GM12878 (cell line): Measurements from ENCODE around the gene MEGF11. TPM values are rescaled to one million over a fixed set of nuclear protein-coding genes. Genes with fewer than 3 reads are reported as not detected.

Experiments
- ATAC-seq: fragments of 200-7000 bp; cut with Tn5 transposase; 3 replicates; pipeline ENCODE4 v1.9.1; 2020; ENCODE audit warnings: mild to moderate bottlenecking, moderate library complexity
- BruUV-seq: library from RNA; stranded (reverse); fragments of 400-500 nt; replicated peaks from 2 replicates; lab custom pipeline; 2021; lab: Mats Ljungman, UMichigan
- CTCF ChIA-PET: fragments of 300-600 bp; sonication (Branson Sonifier 250); formaldehyde crosslinking; extraction: SDS; loops from one replicate; lab custom pipeline; 2021; ENCODE audit warnings: inconsistent platforms; lab: Yijun Ruan, JAX
- POLR2A ChIA-PET: fragments of 350-600 bp; formaldehyde crosslinking; extraction: SDS; loops from one replicate; lab custom pipeline; 2021; ENCODE audit warnings: inconsistent platforms; lab: Charles Lee
- RAD21 ChIA-PET: fragments of 300-600 bp; sonication (Branson Sonifier 250); formaldehyde crosslinking; loops from one replicate; lab custom pipeline; 2023; ENCODE audit warnings: antibody characterized with exemption; ENCODE audit not compliant: unreplicated experiment; lab: Charles Lee
- SMC1A ChIA-PET: fragments of 300-600 bp; sonication (Branson Sonifier 250); formaldehyde crosslinking; loops from one replicate; lab custom pipeline; 2023; ENCODE audit not compliant: unreplicated experiment, uncharacterized antibody; lab: Charles Lee
- DNase-seq: peaks from one replicate; pipeline ENCODE4 v3.0.0-alpha.2; 2011; ENCODE audit warnings: low read depth, low spot score
- FAIRE-seq: peaks from 3 replicates; lab custom pipeline; 2011; peaks lifted over from hg19 to GRCh38; lab: Jason Lieb, UNC
- H2AFZ ChIP-seq: 2 replicates; pipeline ENCODE4 v1.6.0; 2011; ENCODE audit warnings: low read depth, low read length, control low read depth; ENCODE audit not compliant: control insufficient read depth
- H3K27ac ChIP-seq: 2 replicates; pipeline ENCODE4 v1.5.1; 2011; ENCODE audit warnings: control low read depth; ENCODE audit not compliant: control insufficient read depth, insufficient read depth
- H3K27me3 ChIP-seq, 2 experiments: replicated peaks in 1 of 2; 2 replicates each; pipeline versions ENCODE4 v1.6.0 to v1.6.1; 2011; ENCODE audit warnings: low read length in 1 of 2; ENCODE audit not compliant: control insufficient read depth in 2 of 2, insufficient read depth in 2 of 2
- H3K36me3 ChIP-seq, 2 experiments: 2 replicates each; pipeline ENCODE4 v1.5.1; 2011; ENCODE audit warnings: low read length in 1 of 2; ENCODE audit not compliant: control insufficient read depth in 2 of 2, insufficient read depth in 2 of 2
- H3K4me1 ChIP-seq: 2 replicates; pipeline ENCODE4 v1.6.1; 2011; ENCODE audit warnings: mild to moderate bottlenecking, low read length, moderate library complexity, mixed read lengths; ENCODE audit not compliant: control insufficient read depth, insufficient read depth
- H3K4me2 ChIP-seq: 2 replicates; pipeline ENCODE4 v1.6.0; 2011; ENCODE audit warnings: control low read depth; ENCODE audit not compliant: control insufficient read depth, insufficient read depth
- H3K4me3 ChIP-seq: fragments of 200-600 bp; sonication (generic); 2 replicates; pipeline ENCODE4 v1.5.1; 2016
- H3K79me2 ChIP-seq: 2 replicates; pipeline ENCODE4 v1.6.0; 2011; ENCODE audit warnings: low read length; ENCODE audit not compliant: control insufficient read depth, insufficient read depth
- H3K9ac ChIP-seq: 2 replicates; pipeline ENCODE4 v1.8.0; 2011; ENCODE audit warnings: low read length, control low read depth, mixed read lengths; ENCODE audit not compliant: control insufficient read depth, insufficient read depth
- H3K9me3 ChIP-seq: replicated peaks from 3 replicates; pipeline ENCODE4 v1.5.1; 2011; ENCODE audit warnings: mild to moderate bottlenecking, low read length; ENCODE audit not compliant: control insufficient read depth, insufficient read depth
- H4K20me1 ChIP-seq: 2 replicates; pipeline ENCODE4 v1.6.0; 2011; ENCODE audit not compliant: control insufficient read depth, insufficient read depth
- BCL11A ChIP-seq: IDR thresholded peaks from 2 replicates; pipeline ENCODE4 v1.6.1; 2011; ENCODE audit warnings: low read depth, low read length
- BMI1 ChIP-seq: fragments of 450-650 bp; IDR thresholded peaks from 2 replicates; pipeline ENCODE4 v1.6.1; 2016; ENCODE audit warnings: mild to moderate bottlenecking, moderate library complexity, borderline replicate concordance
- CHD2 ChIP-seq: IDR thresholded peaks from 2 replicates; pipeline ENCODE4 v1.6.1; 2011; ENCODE audit warnings: low read depth, low read length, improper control_type of control experiment, borderline replicate concordance
- JUNB ChIP-seq: IDR thresholded peaks from 2 replicates; pipeline ENCODE4 v1.6.1; 2016; ENCODE audit warnings: antibody characterized with exemption, mild to moderate bottlenecking
- MEF2A ChIP-seq: IDR thresholded peaks from 2 replicates; pipeline ENCODE4 v1.6.1; 2011; ENCODE audit warnings: low read depth, mild to moderate bottlenecking, low read length, moderate library complexity; ENCODE audit not compliant: insufficient read depth
- MXI1 ChIP-seq: fragments of 150-350 bp; IDR thresholded peaks from 2 replicates; pipeline ENCODE4 v1.6.1; 2011; ENCODE audit warnings: low read depth, mild to moderate bottlenecking, inconsistent platforms, low read length, improper control_type of control experiment
- RAD51 ChIP-seq: fragments of 450-650 bp; IDR thresholded peaks from 2 replicates; pipeline ENCODE4 v1.6.1; 2016; ENCODE audit warnings: moderate library complexity, mild to moderate bottlenecking, inconsistent platforms
- RFX5 ChIP-seq: IDR thresholded peaks from 2 replicates; pipeline ENCODE4 v1.6.1; 2011; ENCODE audit warnings: low read depth, low read length, improper control_type of control experiment
- SIN3A ChIP-seq: IDR thresholded peaks from 2 replicates; pipeline ENCODE4 v1.6.1; 2012; ENCODE audit warnings: low read depth, low read length, improper control_type of control experiment
- TBL1XR1 ChIP-seq: IDR thresholded peaks from 2 replicates; pipeline ENCODE4 v1.6.1; 2012; ENCODE audit warnings: low read depth, low read length, improper control_type of control experiment
- ZNF207 ChIP-seq: fragments of 450-650 bp; IDR thresholded peaks from 2 replicates; pipeline ENCODE4 v1.6.1; 2014; ENCODE audit warnings: antibody characterized with exemption, mild to moderate bottlenecking, borderline replicate concordance
- WGBS: methylation state at CpG from one replicate; pipeline ENCODE4 v1.1.6; 2016; ENCODE audit warnings: low lambda C conversion rate; ENCODE audit not compliant: insufficient replicate concordance, insufficient coverage; ENCODE audit errors: missing lambda C conversion rate; 5-methylcytosine and 5-hydroxymethylcytosine counted together
- in situ Hi-C: fragments of 300-500 bp; cut with MboI; formaldehyde crosslinking; loops from 9 replicates; pipeline ENCODE4 v1.14.3; 2018; ENCODE audit warnings: mixed read lengths
- intact Hi-C: fragments of 100-400 bp; cut with micrococcal nuclease; formaldehyde crosslinking; loops from one replicate; pipeline ENCODE4 v1.14.2; 2022; ENCODE audit not compliant: unreplicated experiment
- polyA plus RNA-seq, 11 experiments: library from polyadenylated mRNA; depleted of rRNA in 4 of 11; unstranded in 6 of 11; stranded (reverse) in 5 of 11; fragments of >200 nt; fragmentation: Nextera tagmentation in 4 of 11; fragmentation: Illumina TruSeq in 1 of 11; extraction: Ambion mirVana in 4 of 11; extraction: Trizol in 1 of 11; gene quantifications; 1 replicate in 1 of 11; 2 replicates in 10 of 11; pipeline versions ENCODE4 v1.2.1 to v1.2.3, GENCODE V29; 2011 to 2016; ENCODE audit warnings: inconsistent platforms in 2 of 11, missing spikeins in 2 of 11, low read depth in 1 of 11
- total RNA-seq, 4 experiments: library from RNA; depleted of rRNA in 3 of 4; stranded (reverse); fragments of >200 nt in 3 of 4; fragmentation: Illumina TruSeq in 1 of 4; extraction: Trizol in 1 of 4; gene quantifications; 2 replicates each; pipeline versions ENCODE4 v1.2.1 to v1.2.3, GENCODE V29; 2013 to 2021

MEGF11 gene
- total and polyA plus RNA-seq, 10 of the 15 experiments (the other 5 are each of a cell fraction or from before 2014, with no cell fraction given) = 0.03 to 1.7 (median 0.49) TPM

DNA sequence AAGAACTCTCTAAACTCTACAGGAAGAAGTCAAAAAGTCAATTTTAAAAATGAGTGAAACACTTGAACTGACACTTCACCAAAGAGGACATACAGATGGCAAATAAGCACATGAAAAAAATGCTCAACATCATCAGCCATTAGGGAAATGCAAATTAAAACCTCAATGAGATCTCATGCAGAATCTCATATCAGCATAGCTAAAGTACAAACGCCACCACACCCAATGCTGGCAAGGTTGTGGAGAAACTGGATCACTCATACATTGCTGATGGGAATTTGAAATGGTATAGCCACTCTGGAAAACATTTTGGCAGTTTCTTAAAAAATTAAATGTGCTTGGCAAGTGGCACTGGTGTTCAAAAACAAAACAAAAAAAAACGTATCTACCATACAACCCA lies 34.2 kb downstream of the MEGF11 start:
- H3K9me3 ChIP-seq = no peaks in the 10 kb centered on the region
- ChIA-PET CTCF (no interaction called here), RAD21 (no interaction called here), POLR2A (no interaction called here), SMC1A (no interaction called here)
- no peaks in the 10 kb centered on the region for H3K36me3 ChIP-seq
- in situ Hi-C loops (no loop called here), intact Hi-C loops (no loop called here)
- no peak overlapping the region for H3K4me3 ChIP-seq
- DNase-seq (no peak), ATAC-seq (no peak), FAIRE-seq (no peak)
- H3K27me3 ChIP-seq = no peaks in the 10 kb centered on the region
- no TSS peak for BruUV-seq
- H3K79me2 ChIP-seq = no peaks in the 10 kb centered on the region
- WGBS = 38% methylated on average over 2 of the region's 2 CpGs
- H3K27ac ChIP-seq = no peak overlapping the region
- no peak overlapping the region for H2AFZ ChIP-seq
- H3K9ac ChIP-seq = no peak overlapping the region
- no peak overlapping the region for H3K4me2 ChIP-seq
- H4K20me1 ChIP-seq = no peaks in the 10 kb centered on the region
- TF ChIP-seq ZNF207 (no peak), RAD51 (no peak), BCL11A (no peak), CHD2 (no peak), TBL1XR1 (no peak)
- no peaks in the 10 kb centered on the region for H3K4me1 ChIP-seq

DNA sequence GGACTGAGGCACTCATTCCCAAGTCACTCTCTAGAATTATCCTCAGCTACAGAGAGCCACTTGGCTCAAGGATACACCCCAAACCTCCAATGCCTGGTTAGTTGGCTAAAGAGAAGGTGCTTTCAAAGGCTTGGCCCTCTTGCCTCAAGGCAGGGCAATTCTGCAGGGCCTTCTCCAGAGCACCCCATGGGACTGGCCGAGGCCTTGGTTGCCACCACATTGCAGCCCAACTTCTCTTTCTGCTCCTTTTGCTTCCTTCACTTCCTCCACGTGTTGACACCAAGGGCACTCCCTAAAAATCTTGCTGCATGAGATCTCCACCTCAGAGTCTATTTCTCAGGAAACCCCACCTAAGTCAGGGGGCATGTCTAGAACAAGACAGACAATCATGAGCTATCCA lies 36.7 kb downstream of the MEGF11 start:
- DNase-seq (no peak), FAIRE-seq (no peak), ATAC-seq (no peak)
- in situ Hi-C loops (no loop called here), intact Hi-C loops (no loop called here)
- no peaks in the 10 kb centered on the region; a peak in 2 of 4 replicates for H3K27me3 ChIP-seq
- no peak overlapping the region for H3K4me2 ChIP-seq
- no peak overlapping the region for H2AFZ ChIP-seq
- H3K27ac ChIP-seq = no peak overlapping the region
- 0% methylated on average over 2 of the region's 2 CpGs for WGBS
- ChIA-PET CTCF (no interaction called here), SMC1A (interaction anchor here (1.2 kb wide), 1 partner anchor 17 kb away, joined by 3 read pairs; no protein-coding TSS in a partner anchor), RAD21 (no interaction called here), POLR2A (no interaction called here)
- no peak overlapping the region for H3K4me3 ChIP-seq
- TF ChIP-seq SIN3A (no peak), MXI1 (no peak), RFX5 (no peak), JUNB (no peak), MEF2A (no peak), BMI1 (no peak)
- no peaks in the 10 kb centered on the region for H3K9me3 ChIP-seq
- H3K79me2 ChIP-seq = no peaks in the 10 kb centered on the region
- H3K36me3 ChIP-seq = no peaks in the 10 kb centered on the region
- no peak overlapping the region for H3K9ac ChIP-seq
- BruUV-seq = no TSS peak
- no peaks in the 10 kb centered on the region for H4K20me1 ChIP-seq
- no peaks in the 10 kb centered on the region for H3K4me1 ChIP-seq
